IgD-negative memory B cell (primary cell): ENCODE results near the gene C1QTNF7. TPM values are rescaled to one million over a fixed set of nuclear protein-coding genes. Genes with fewer than 3 reads are reported as not detected.

ENCODE experiments used
- H3K27ac Mint-ChIP-seq, 3 donors: one replicate each; pipeline ENCODE4 v1.8.0; 2020 to 2022; ENCODE audit warnings: mild to moderate bottlenecking in 3 of 3, mixed read lengths in 3 of 3, moderate library complexity in 1 of 3
- H3K27me3 Mint-ChIP-seq: one replicate; pipeline ENCODE4 v1.8.0; 2021; ENCODE audit warnings: mixed read lengths
- H3K36me3 Mint-ChIP-seq: one replicate; pipeline ENCODE4 v1.8.0; 2020; ENCODE audit warnings: mild to moderate bottlenecking, mixed read lengths
- H3K4me1 Mint-ChIP-seq, 3 donors: one replicate each; pipeline ENCODE4 v1.8.0; 2020 to 2022; ENCODE audit warnings: mixed read lengths in 3 of 3, mild to moderate bottlenecking in 1 of 3
- H3K4me3 Mint-ChIP-seq, 4 donors: one replicate each; pipeline ENCODE4 v1.8.0; 2020 to 2022; ENCODE audit warnings: mild to moderate bottlenecking in 4 of 4, mixed read lengths in 4 of 4, moderate library complexity in 3 of 4
- H3K9me3 Mint-ChIP-seq, 3 donors: one replicate each; pipeline ENCODE4 v1.8.0; 2020 to 2021; ENCODE audit warnings: mixed read lengths in 3 of 3, mild to moderate bottlenecking in 1 of 3
- polyA plus RNA-seq: library from polyadenylated mRNA; unstranded; fragments of 300-500 nt; fragmentation: Illumina TruSeq; gene quantifications from one replicate; pipeline ENCODE4 v1.2.3, GENCODE V29; 2021

The C1QTNF7 gene
- polyA plus RNA-seq, 1 donor from 2014 or later, result not detected

DNA sequence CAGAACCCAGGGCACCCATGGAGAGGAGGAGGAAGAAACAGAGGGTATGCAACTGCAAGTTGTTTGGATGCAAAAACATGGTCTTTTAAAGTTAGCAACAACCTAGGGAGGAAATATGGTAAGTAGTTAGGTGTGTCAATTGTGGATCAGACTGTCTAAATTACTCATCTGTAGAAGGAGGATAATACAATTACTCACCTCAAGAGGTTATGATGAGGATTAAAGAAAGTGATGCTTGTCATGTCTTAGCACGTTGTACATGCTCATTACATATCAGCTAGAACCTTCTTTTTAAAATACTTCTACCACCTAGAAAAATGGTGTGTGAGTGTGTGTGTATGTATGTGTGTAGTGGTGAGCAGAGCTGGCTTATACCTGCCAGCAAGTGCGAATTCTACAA lies 2.3 kb upstream of the C1QTNF7 start:
- Mint-ChIP-seq H3K9me3 (peaks cover 0 to 2% (median 0%) of the 10 kb centered on the region in 3 donors), H3K27ac (no peak overlapping the region), H3K4me1 (peaks cover 0 to 2% (median 0%) of the 10 kb centered on the region in 3 donors), H3K4me3 (no peak overlapping the region), H3K27me3 (peaks cover 3% of the 10 kb centered on the region), H3K36me3 (no peaks in the 10 kb centered on the region)

DNA sequence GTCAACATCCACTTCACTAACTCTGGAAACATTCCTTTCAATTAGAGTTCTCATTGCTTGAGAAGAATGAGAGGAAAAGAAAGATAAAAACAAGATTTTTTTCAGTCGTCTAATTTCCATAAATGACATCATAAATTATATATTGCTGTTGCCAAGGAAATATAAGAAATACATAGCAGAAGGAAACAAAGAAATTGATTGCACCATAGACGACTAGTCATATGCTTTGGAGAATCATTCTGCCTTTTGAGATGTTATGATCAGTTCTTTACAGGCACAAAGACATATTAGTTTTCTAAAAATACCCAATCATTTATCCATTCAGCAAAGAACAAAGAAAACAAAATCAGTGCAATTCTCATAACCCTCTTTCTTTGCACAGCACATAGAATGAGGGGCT lies 672 bp upstream of the C1QTNF7 start:
- Mint-ChIP-seq H3K4me1 (peaks cover 0 to 2% (median 0%) of the 10 kb centered on the region in 3 donors), H3K27ac (no peak overlapping the region), H3K27me3 (peaks cover 3% of the 10 kb centered on the region)

DNA sequence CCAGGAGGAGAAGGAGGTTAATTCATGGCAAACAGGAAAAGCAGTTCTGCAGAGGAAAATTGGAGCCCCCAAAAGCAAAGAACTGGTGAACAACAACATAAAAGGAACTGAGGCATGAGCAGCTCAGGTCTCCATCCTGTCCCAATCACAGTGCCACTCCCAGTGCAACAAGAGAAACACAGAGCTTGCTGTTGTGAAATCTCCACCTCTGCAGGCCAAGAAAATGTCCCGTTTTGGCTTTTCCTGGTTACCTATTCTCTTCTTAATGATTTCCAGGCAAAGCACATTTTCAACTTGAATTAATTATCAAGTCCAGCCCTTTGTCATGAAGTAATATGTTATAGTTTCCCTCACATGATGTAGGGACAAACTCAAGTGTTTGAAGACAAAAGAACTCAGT lies 778 bp downstream of the C1QTNF7 start:
- Mint-ChIP-seq H3K4me1 (peaks cover 0 to 2% (median 0%) of the 10 kb centered on the region in 3 donors), H3K4me3 (no peak overlapping the region), H3K36me3 (no peaks in the 10 kb centered on the region), H3K27ac (no peak overlapping the region), H3K9me3 (peaks cover 0 to 4% (median under 1%) of the 10 kb centered on the region in 3 donors), H3K27me3 (peaks cover 2% of the 10 kb centered on the region)

More for the DNA sequence above, 672 bp upstream of the C1QTNF7 start:
- no peaks in the 10 kb centered on the region for H3K36me3 Mint-ChIP-seq
- H3K4me3 Mint-ChIP-seq, result no peak overlapping the region
- H3K9me3 Mint-ChIP-seq, result peaks cover 0 to 4% (median 2%) of the 10 kb centered on the region in 3 donors

DNA sequence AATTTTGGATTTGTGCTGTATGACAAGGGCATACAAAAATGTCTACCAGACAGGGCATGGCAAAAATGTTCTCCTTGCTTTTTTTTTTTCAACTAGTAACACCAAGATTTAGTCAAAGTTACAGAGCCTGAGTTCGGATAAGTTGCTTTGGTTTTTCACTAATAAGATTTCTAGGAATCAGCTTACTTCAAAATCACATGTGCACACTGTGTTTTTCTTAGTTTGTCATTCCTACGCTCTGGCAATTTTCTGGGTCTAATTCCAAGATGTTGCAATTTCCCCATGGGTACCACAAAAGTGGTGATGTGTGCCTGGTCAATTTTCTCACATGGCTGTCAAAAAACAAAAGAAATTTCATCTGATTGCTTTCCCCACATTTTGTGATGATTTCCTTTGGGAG lies 6.3 kb downstream of the C1QTNF7 start:
- no peak overlapping the region for H3K4me3 Mint-ChIP-seq
- peaks cover 0 to 4% (median 0%) of the 10 kb centered on the region in 3 donors for H3K9me3 Mint-ChIP-seq
- H3K27ac Mint-ChIP-seq, result no peak overlapping the region
- H3K36me3 Mint-ChIP-seq, result no peaks in the 10 kb centered on the region
- no peaks in the 10 kb centered on the region for H3K4me1 Mint-ChIP-seq
- H3K27me3 Mint-ChIP-seq, result peaks cover 2% of the 10 kb centered on the region

DNA sequence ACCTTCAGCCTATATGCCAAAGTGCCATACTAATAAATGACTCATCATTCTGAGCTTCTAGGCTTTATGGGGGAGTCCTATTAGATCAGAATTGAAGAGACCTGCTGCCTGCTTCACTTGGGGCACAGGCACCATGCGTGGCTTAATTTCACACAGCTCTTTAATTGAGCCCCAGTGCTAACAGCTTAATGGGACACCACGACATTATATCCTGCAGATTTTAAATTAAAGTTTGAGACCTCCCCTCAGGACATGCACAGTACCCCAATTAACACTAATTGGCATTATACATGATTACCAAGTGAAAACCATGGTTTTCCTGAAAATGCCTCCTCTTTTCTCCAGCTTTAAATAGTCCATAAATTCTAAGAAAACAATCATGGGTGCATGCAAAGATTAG lies 6.8 kb downstream of the C1QTNF7 start:
- Mint-ChIP-seq H3K4me1 (no peaks in the 10 kb centered on the region), H3K9me3 (peaks cover 0 to 4% (median 0%) of the 10 kb centered on the region in 3 donors), H3K36me3 (no peaks in the 10 kb centered on the region), H3K27ac (no peak overlapping the region), H3K4me3 (no peak overlapping the region), H3K27me3 (peaks cover 2% of the 10 kb centered on the region)

DNA sequence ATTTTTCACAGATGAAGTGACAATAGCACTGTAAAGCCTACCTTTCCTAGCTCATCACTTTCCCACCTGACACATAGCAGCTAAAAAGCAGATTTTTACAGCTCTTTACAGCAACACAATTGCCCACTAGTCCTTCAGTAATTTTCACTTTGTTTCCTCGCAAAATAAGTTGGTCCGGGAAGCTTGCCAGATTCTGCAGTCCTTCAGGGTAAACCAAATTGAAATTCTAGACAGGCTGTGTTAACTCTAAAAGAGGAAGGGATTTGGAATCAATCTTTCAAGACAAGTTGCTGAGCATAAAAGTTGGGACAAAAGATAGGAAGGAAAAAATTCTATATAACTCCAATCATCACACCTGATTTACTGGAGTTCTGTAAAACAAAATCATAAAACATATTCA lies 8.7 kb downstream of the C1QTNF7 start:
- Mint-ChIP-seq H3K36me3 (no peaks in the 10 kb centered on the region), H3K27me3 (peaks cover 4% of the 10 kb centered on the region), H3K4me3 (no peak overlapping the region), H3K27ac (no peak overlapping the region), H3K4me1 (no peaks in the 10 kb centered on the region), H3K9me3 (peaks cover 0 to 4% (median 0%) of the 10 kb centered on the region in 3 donors)

DNA sequence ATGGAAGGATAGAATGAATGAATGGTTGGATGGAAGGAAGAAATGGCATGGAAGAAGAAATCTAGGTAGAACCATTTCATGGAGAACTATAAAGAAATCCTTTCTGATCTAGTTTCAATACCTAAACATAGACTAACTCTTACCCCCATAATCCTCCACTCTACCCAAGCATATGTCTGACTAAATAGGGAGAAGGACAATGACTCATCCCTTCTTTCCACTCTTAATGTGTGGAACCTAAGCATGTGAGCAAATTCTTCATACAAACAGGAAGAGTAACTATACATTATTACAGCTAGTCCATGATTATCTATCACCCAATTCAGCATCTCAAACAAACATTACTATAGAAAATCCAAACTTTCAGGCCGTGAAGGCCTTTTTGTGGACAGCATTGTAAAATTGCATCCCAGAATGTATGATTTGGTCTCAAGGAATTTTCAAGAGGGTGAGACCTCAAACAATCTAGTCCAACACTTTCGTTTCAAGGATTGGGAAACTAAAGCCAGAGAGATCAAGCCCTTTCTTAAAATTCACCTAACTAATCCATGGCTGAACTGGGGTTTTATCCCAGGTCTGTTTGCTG lies 11.2 kb downstream of the C1QTNF7 start:
- Mint-ChIP-seq H3K27me3 (peaks cover 7% of the 10 kb centered on the region), H3K9me3 (no peaks in the 10 kb centered on the region), H3K27ac (no peak overlapping the region), H3K4me1 (no peaks in the 10 kb centered on the region), H3K36me3 (peaks cover 2% of the 10 kb centered on the region), H3K4me3 (no peak overlapping the region)

DNA sequence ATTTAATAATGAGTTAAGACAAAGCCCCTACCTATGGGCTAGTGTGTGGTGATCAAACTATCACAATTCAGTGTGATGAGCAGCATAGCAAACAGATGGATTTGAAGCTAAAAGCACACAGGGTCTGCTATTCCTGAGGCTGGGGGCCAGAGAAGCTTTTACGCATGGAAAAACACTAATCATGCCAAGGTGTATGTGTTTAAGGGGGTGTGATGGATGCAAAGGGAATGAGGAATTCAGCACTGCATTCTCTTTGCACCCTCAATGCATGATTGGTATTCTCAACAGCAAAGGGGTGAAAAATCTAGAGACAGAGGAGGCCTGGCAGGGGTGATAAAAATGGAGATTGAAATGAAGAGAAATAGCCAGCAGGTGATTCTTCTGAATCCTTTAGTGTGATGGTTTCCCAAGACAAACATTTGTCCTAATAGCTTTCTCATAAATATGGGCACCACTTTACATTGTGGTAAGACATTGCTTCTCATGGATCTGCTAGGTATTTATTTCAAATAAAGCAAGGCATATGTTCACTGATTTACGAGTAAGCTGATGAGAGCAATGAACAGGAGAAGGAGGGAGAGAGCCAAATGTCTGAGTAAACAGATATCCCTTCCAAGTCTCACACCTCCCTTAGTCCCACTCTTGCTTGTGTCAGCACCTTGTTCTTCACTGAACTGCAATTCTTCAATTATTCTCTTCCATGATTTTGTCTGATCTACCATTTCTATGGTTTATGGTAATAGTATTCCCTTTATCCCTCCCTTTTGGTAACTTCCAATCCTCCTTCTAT lies 15.7 kb downstream of the C1QTNF7 start:
- peaks cover 0 to 3% (median 0%) of the 10 kb centered on the region in 3 donors for H3K9me3 Mint-ChIP-seq
- peaks cover 5% of the 10 kb centered on the region for H3K27me3 Mint-ChIP-seq
- H3K4me3 Mint-ChIP-seq, result no peak overlapping the region
- H3K36me3 Mint-ChIP-seq, result peaks cover 6% of the 10 kb centered on the region
- H3K4me1 Mint-ChIP-seq, result no peaks in the 10 kb centered on the region
- no peak overlapping the region for H3K27ac Mint-ChIP-seq

DNA sequence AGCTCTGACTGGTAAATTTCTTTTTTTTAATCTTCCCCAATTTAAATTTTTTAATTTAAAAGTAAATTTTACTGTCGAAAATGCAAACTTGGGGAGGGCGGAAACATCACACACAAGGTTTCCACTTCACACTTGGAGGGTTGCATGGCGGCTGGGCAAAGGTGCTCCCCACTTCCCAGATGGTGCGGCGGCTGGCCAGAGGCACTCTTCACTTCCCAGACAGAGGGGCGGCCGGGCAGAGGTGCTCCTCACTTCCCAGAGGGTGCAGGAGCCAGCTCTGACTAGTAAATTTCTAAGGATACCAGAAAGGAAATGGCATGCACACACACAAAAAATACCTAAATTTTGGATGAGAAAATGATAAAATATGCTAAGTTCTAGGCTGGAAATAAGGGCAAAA lies 16.4 kb downstream of the C1QTNF7 start:
- Mint-ChIP-seq H3K4me1 (no peaks in the 10 kb centered on the region), H3K9me3 (peaks cover 0 to 3% (median 0%) of the 10 kb centered on the region in 3 donors), H3K27me3 (peaks cover 5% of the 10 kb centered on the region), H3K36me3 (peaks cover 6% of the 10 kb centered on the region), H3K27ac (no peak overlapping the region), H3K4me3 (no peak overlapping the region)

DNA sequence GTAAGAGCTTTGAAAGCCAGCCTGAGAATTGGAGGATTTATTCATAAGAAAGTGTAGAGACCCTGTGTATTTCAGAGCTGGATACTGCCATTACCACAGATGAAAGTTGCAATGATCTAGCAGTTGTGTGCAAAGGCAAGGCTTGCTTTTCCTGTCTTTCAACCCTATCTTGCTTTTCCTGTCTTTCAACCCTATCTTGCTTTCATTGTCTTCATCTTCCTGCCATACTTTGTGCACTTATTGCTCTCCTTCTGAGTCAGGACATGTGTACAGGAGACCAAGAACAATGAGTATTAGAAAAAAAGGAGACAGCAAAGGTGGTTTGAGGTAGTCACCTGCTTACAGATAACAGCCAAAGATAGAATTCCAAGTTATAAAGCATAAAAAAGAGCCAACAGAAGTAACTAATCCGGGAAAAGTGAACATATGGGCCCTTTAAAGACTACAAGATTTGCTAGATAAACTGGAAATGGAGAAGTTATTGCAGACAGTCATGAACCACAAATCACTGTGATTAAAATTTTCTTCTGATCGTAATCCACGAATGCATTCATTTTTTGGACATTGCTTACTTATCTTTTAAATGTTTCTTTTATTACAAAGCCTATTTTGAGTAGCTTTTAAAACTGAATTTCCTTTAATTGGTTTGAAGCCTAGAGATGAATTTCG lies 17.2 kb downstream of the C1QTNF7 start:
- Mint-ChIP-seq H3K27me3 (peaks cover 4% of the 10 kb centered on the region), H3K4me3 (no peak overlapping the region), H3K36me3 (peaks cover 6% of the 10 kb centered on the region), H3K27ac (no peak overlapping the region), H3K4me1 (no peaks in the 10 kb centered on the region), H3K9me3 (peaks cover 0 to 3% (median 0%) of the 10 kb centered on the region in 3 donors)

DNA sequence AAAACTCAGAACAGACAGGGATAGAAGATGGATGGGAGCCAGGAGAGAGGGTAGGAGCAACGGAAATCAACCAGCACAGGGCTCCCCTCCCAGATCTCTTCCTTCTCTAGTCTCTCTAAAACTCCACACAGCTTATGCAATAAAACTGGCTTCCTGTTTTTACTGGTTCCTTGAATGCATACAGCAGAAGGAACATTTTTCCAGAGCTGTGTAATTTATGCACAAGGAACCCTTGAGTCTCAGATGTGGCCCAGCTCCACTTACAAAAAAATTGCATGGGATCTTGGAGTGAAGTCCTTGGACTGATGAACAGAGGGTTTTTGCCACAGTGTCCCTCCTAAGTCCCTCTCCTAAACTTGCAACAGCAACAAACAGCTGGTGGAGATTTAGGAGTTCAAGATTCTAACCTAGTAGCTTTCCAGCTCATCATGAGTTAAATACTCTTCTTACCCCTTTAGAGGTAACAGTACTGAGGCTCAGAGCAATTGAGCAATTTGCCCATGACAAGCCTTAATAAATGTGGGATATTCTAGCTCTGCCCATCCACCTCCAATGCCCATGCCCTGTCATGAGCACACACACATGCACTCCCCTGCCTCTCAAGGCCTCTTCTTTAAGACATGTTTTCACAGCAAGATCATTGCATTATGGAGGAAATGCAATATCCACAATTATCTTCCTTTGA lies 23.5 kb downstream of the C1QTNF7 start:
- Mint-ChIP-seq H3K4me1 (peaks cover 0 to 3% (median 0%) of the 10 kb centered on the region in 3 donors), H3K27ac (no peak overlapping the region), H3K4me3 (no peak overlapping the region)

DNA sequence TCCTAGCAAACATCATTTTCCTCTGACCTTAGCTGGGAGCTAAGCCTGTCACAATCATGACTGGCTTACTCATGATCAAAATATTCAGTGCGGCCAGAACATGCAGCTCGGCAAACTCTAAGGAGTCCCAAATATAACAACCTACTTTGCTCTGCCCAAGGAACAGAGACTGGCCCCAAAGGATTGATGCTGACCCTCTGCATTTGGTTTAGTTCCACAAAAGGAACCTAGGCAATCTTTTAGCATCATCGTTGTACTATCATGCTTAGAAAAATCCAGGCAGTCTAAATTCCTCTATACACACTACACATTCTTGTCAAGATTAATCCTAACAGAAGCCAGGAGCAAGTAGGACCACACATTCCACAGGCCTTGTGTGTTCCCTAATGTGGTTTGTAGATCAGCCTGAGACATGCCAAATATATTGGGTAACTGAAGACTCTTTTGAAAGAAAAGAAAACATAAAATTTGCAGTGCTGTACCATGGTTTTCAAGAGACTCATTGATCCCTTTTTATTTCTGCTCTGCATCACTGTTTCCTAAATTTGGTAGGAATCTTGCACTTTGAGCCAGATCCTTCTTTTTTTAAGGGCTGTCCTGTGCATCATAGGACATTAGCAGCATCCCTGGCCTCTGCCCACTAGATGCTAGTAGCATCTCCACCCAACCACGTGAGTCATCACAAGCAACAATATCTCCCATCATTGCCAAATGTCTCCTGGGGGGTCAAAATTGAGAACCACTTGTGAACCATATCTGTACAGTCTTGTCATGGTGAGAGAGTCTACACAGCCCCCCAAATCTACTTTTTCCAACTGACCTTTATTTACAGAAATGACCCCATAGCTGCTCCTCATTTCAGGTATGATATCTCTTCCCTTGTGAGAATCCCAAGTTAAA lies 24.3 kb downstream of the C1QTNF7 start:
- Mint-ChIP-seq H3K27ac (no peak overlapping the region), H3K4me3 (no peak overlapping the region), H3K27me3 (no peaks in the 10 kb centered on the region), H3K36me3 (peaks cover 1% of the 10 kb centered on the region), H3K9me3 (peaks cover 0 to under 1% (median 0%) of the 10 kb centered on the region in 3 donors), H3K4me1 (peaks cover 4 to 7% (median 7%) of the 10 kb centered on the region in 3 donors)

More for the DNA sequence above, 23.5 kb downstream of the C1QTNF7 start:
- H3K36me3 Mint-ChIP-seq, result peaks cover 5% of the 10 kb centered on the region
- H3K9me3 Mint-ChIP-seq, result peaks cover 0 to 3% (median 0%) of the 10 kb centered on the region in 3 donors
- no peaks in the 10 kb centered on the region for H3K27me3 Mint-ChIP-seq

DNA sequence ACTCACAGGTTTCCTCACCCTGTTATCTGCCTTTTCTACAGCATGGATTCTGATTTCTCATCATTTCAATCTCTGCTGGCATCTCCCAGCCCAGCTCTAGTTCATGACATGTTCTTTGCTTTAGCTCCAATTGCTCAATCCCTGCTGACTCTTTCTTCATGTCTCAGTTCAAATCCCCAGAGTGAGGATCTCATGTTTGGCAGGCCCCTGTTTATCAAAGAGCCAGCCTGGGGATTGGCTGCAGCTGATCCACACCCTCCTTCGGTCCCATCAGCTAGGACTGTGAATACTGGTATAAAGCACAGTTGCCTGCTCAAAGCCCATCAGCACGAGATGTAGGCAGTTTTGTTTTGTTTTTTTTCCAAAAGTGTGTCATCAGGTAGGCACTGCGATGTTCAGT lies 27.5 kb downstream of the C1QTNF7 start:
- H3K27me3 Mint-ChIP-seq, result no peaks in the 10 kb centered on the region
- H3K9me3 Mint-ChIP-seq, result no peaks in the 10 kb centered on the region
- H3K4me1 Mint-ChIP-seq, result peaks cover 6 to 13% (median 12%) of the 10 kb centered on the region in 3 donors
- no peak overlapping the region for H3K4me3 Mint-ChIP-seq
- no peak overlapping the region for H3K27ac Mint-ChIP-seq
- H3K36me3 Mint-ChIP-seq, result peaks cover 1% of the 10 kb centered on the region
